ENCODE data around the gene CLEC3B.

- TF ChIP-seq POLR2A (IDR thresholded peaks at IDR 0.05; ENCODE audit: low read depth, low read length) (no peak), POLR2AphosphoS5 (IDR thresholded peaks at IDR 0.05; ENCODE audit: low read depth, low read length) (no peak)
These were observed 34.8 kb upstream of the CLEC3B start for GRCh38 chr3:44991326-44991725.

All from GM12891 (cell line).